AG20443 (cell line): ENCODE results near the gene MT1X.
"Not testable (repeated sequence)": the region's sequence is repeated elsewhere in the genome, so short reads cannot be mapped to it uniquely, and the experiment has no call there.

Experiments
- DNase-seq: peaks from one replicate; pipeline ENCODE4 v3.0.0; 2012; ENCODE audit warnings: low spot score, mixed read lengths

MT1X gene

GRCh38 chr16:56657555-56658326 is 24.5 kb upstream of the MT1X start, which contains the start of gene MT1F:
MT1F (plus strand) TSS chr16:56657959; CDS start chr16:56658059, 100 bp downstream.
- DNase-seq, result peak; percentile 47

- no peak for DNase-seq
Observed at GRCh38 chr16:56658327-56658875, 23.9 kb upstream of the MT1X start.

GRCh38 chr16:56662357-56663354 is 19.6 kb upstream of the MT1X start:
- no peak for DNase-seq

- no peak for DNase-seq
Observed at GRCh38 chr16:56664506-56664905, 17.8 kb upstream of the MT1X start.

- not testable (repeated sequence) for DNase-seq
Observed at GRCh38 chr16:56665286-56666261, 16.7 kb upstream of the MT1X start.

GRCh38 chr16:56667581-56668571 is 14.4 kb upstream of the MT1X start, which contains the start of gene MT1G:
MT1G (minus strand) TSS chr16:56668065; CDS start chr16:56667993, 72 bp downstream.
- DNase-seq, result peak; percentile 46

- DNase-seq, result no peak
Observed at GRCh38 chr16:56669005-56669839, 13.0 kb upstream of the MT1X start, which contains the start of gene MT1H. MT1H (plus strand) TSS chr16:56669814; CDS start chr16:56669885, 71 bp downstream.

GRCh38 chr16:56669840-56670619 is 12.2 kb upstream of the MT1X start:
- no peak for DNase-seq

- no peak for DNase-seq
Observed at GRCh38 chr16:56670620-56670934, 11.7 kb upstream of the MT1X start.

- not testable (repeated sequence) for DNase-seq
Observed at GRCh38 chr16:56671691-56672090, 10.6 kb upstream of the MT1X start.

- not testable (repeated sequence) for DNase-seq
Observed at GRCh38 chr16:56672171-56672570, 10.1 kb upstream of the MT1X start.

- DNase-seq, result no peak
Observed at GRCh38 chr16:56672761-56673536, 9.3 kb upstream of the MT1X start.

GRCh38 chr16:56673921-56674320 is 8.3 kb upstream of the MT1X start:
- no peak for DNase-seq

GRCh38 chr16:56674570-56674969 is 7.7 kb upstream of the MT1X start:
- not testable (repeated sequence) for DNase-seq

- no peak for DNase-seq
Observed at GRCh38 chr16:56675685-56676210, 6.5 kb upstream of the MT1X start.

GRCh38 chr16:56677474-56677873 is 4.8 kb upstream of the MT1X start:
- DNase-seq, result no peak
